IPS-15b (cell line): ENCODE results near the gene OR2T5.
"Not testable (repeated sequence)": the region's sequence is repeated elsewhere in the genome, so short reads cannot be mapped to it uniquely, and the experiment has no call there.

ENCODE experiments used
- H3K27me3 ChIP-seq: one replicate; pipeline ENCODE4 v1.6.1; 2013; ENCODE audit warnings: low read length; ENCODE audit not compliant: control insufficient read depth, insufficient read depth
- H3K36me3 ChIP-seq: one replicate; pipeline ENCODE4 v1.6.1; 2013; ENCODE audit warnings: low read length; ENCODE audit not compliant: control insufficient read depth, insufficient read depth
- H3K4me1 ChIP-seq: one replicate; pipeline ENCODE4 v1.6.1; 2013; ENCODE audit warnings: mild to moderate bottlenecking, low read length; ENCODE audit not compliant: control insufficient read depth, insufficient read depth
- H3K4me3 ChIP-seq: one replicate; pipeline ENCODE4 v1.5.1; 2013; ENCODE audit warnings: low read depth, low read length
- H3K9ac ChIP-seq: one replicate; pipeline ENCODE4 v1.6.1; 2013; ENCODE audit warnings: low read depth, mild to moderate bottlenecking, low read length
- H3K9me3 ChIP-seq: one replicate; pipeline ENCODE4 v1.6.1; 2013; ENCODE audit warnings: mild to moderate bottlenecking, low read length; ENCODE audit not compliant: control insufficient read depth, insufficient read depth

OR2T5 gene

GRCh38 chr1:248456635-248457034, 31.8 kb upstream of the OR2T5 start:
- not testable (repeated sequence) for H3K9ac ChIP-seq, H3K9me3 ChIP-seq, H3K36me3 ChIP-seq, H3K4me3 ChIP-seq, H3K27me3 ChIP-seq, H3K4me1 ChIP-seq

GRCh38 chr1:248459117-248459516, 29.3 kb upstream of the OR2T5 start:
- H3K9me3 ChIP-seq: not testable (repeated sequence)

GRCh38 chr1:248471154-248471553, 17.2 kb upstream of the OR2T5 start:
- H3K27me3 ChIP-seq: no peaks in the 10 kb centered on the region
- no peak overlapping the region for H3K9ac ChIP-seq
- H3K36me3 ChIP-seq: no peaks in the 10 kb centered on the region
- H3K4me3 ChIP-seq: no peak overlapping the region
- H3K9me3 ChIP-seq: peaks cover 11% of the 10 kb centered on the region
- no peaks in the 10 kb centered on the region for H3K4me1 ChIP-seq

More at GRCh38 chr1:248459117-248459516, 29.3 kb upstream of the OR2T5 start:
- H3K27me3 ChIP-seq, H3K9ac ChIP-seq, H3K4me3 ChIP-seq, H3K4me1 ChIP-seq, H3K36me3 ChIP-seq: not testable (repeated sequence)

DNA sequence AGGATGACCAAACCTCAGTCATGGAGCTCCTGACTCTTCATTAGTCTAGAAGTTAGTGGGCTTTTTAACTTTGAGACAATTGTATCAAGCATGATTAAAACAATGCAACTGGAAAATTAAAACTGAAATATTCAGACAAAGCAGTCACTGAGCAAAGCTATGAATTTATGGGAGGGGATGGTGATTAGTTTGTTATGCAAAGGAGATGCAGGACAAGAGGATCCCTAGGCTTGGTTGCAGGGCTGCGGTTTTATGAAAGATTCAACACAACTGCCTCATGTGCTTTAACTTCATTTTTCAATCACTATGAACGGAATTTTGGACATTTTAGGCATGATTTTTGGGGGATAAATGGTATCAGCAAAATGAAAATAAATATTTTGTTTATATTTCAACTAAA, 16.3 kb upstream of the OR2T5 start:
- H3K9me3 ChIP-seq, H3K9ac ChIP-seq, H3K4me1 ChIP-seq, H3K4me3 ChIP-seq, H3K27me3 ChIP-seq, H3K36me3 ChIP-seq: not testable (repeated sequence)

GRCh38 chr1:248473051-248473450, 15.3 kb upstream of the OR2T5 start, which contains the start of gene OR2T3:
Gene OR2T3, plus strand, starts transcription at chr1:248473351. Its CDS starts 0 bp downstream, at chr1:248473351.
- H3K27me3 ChIP-seq, H3K36me3 ChIP-seq, H3K9ac ChIP-seq, H3K4me3 ChIP-seq, H3K9me3 ChIP-seq, H3K4me1 ChIP-seq: not testable (repeated sequence)

DNA sequence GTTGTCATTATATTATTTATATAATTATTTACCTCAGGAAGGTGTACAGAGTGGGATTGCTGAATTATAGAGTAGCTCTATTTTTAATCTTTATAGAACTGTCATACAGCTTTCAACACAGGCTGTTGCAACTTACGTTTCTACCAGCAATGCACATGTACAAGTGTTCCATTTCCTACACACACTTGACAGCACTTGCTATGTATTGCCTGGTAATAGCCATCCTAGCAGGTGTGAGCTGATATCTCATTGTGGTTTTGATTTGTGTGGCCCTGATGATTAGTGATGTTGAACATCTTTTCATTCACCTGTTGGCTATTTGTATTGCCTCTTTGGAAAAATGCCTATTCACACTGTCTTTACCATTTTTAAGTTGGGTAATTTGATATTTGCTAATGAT, 12.7 kb upstream of the OR2T5 start:
- H3K4me1 ChIP-seq, H3K9me3 ChIP-seq, H3K27me3 ChIP-seq, H3K36me3 ChIP-seq, H3K9ac ChIP-seq, H3K4me3 ChIP-seq: not testable (repeated sequence)

DNA sequence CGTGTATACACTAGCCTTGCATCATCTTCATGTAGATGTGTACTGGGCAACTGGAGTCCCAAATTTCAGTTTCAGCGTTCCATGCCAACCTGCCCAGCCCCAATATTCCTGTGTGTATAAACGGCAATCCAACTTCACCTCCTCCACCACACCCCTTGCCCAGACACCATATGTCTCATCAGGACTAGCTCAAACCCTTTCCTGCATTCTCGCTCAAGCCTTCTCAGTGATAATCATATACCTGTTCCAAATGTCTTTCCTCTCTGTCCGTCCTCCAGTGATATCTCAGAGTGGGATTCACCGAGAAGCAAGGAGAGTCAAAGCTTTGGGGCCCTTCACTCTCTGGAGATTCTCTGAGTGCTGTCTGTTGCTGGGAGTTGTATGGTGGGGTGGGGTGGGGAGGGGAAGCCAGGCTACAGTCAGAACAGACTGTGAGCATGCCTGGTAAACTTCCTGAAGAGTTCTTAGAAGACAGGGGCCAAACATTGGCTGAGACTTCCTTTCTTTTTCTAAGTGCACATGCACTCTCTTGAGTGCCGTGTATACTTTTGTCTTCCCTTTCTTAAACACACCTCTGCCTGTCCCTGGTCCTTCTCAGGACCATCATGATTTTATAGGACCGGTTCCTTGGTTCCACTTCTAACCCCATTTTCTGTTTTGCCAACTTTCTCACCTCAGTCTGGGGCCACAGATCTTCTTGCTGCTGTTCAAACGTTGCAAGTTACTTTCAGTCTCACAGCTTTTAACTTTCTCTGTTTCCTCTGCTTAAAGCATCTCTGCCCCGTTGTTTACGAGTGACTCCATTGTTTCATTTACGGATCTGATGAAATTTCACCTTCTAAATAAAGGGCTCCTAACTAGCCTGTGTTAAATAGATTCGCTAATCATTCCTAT, 6.5 kb upstream of the OR2T5 start:
- not testable (repeated sequence) for H3K36me3 ChIP-seq, H3K9ac ChIP-seq, H3K9me3 ChIP-seq, H3K27me3 ChIP-seq, H3K4me1 ChIP-seq, H3K4me3 ChIP-seq

DNA sequence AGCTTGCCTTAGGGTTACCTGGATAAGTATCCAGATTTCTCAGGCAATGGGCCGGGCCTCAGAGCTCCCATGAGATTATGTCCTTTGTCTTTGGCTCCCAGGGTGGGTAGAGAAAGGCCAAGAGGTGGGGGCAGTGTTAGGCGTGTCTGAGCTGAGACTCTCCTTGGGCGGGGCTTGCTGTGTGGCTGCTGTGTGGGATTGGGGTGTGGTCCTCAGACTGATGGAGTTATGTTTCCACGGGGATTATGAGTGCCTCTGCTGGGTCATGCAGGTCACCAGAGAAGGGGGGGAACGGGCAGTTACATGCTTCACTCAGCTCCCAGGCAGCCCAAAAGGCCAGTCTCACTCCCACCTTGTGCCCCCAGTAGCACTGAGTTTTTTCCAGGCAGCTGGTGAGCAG, 8.3 kb downstream of the OR2T5 start:
- H3K27me3 ChIP-seq, H3K36me3 ChIP-seq: not testable (repeated sequence)

DNA sequence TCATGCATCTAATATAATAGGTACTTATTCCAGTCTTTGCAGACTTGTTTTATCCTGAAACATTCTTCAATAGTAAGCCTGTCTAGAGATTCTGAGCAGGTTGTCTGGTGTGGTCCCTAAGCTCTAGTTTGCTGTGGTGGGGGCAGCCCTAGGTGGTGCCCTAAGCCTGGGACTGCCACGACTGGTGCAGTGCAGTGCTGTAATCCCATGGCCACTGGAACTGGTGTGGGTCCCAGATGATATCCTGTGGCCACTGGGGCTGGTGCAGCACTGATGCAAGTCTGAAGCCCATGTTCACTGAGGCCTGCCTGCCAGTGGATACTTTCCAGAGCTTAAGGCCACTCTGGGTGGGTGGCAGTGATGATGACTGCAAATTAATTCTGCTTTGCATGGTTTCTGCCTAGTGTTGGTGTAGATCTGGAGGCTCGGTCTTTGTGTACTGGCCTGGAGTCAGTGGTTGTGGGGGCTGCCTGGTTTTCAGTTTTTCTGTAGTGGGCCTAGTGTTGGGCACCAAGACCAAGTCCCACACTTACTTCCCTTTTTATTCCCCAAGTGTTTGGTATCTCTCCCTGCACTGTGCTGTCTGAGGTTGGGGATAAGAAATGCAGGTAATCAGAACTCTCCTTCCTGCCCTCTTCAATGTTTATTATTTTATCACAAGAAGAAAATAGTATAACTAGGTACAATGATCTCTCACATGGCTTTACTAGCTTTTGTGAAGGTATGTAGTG, 12.1 kb downstream of the OR2T5 start:
- not testable (repeated sequence) for H3K4me3 ChIP-seq, H3K36me3 ChIP-seq, H3K9me3 ChIP-seq, H3K9ac ChIP-seq, H3K27me3 ChIP-seq, H3K4me1 ChIP-seq

More for the DNA sequence above, 8.3 kb downstream of the OR2T5 start:
- not testable (repeated sequence) for H3K9me3 ChIP-seq, H3K9ac ChIP-seq, H3K4me3 ChIP-seq, H3K4me1 ChIP-seq

DNA sequence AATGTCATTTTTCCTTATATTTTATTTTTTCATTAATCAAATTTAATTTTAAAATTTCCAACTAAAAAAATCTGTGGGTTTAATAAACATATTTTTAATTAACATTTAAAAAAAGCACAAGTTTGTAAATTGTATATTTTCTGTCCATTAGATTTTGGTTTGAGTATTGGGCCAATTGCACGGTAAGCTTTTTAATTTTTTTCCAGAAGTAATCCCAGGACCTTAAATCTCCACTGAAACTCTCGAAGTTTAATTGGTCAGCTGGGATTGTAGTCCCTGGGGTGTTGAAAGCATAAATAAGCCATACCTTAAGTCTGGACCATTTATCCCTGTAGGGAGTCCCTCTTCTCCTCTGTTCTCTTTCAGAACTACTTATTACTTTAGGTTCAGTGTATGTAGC, 19.4 kb downstream of the OR2T5 start, which contains the start of gene OR2G6:
OR2G6 (plus strand) TSS at position 301 of the 400 bp plus-strand sequence. CDS start 13,574 bp downstream, outside the sequence.
- not testable (repeated sequence) for H3K9me3 ChIP-seq, H3K36me3 ChIP-seq, H3K4me3 ChIP-seq, H3K4me1 ChIP-seq, H3K27me3 ChIP-seq, H3K9ac ChIP-seq

DNA sequence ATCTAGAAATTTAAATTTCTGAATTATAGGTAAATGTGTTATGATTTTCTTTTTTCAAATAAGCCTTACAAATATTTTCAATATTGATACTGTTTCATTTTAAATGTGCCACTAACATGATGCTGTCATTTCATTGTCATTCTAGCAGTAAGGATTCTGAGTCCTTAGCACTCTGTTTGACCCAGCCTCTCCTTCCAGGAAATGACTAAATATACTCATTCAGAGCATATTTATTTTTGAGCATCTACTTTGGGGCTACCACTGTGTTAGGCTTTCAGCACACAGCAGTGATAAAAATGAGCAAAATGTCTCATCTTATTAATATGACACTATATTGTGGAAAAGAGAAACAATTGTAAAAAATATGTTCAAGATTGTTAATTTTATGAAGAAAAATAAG, 21.8 kb downstream of the OR2T5 start:
- not testable (repeated sequence) for H3K27me3 ChIP-seq, H3K4me3 ChIP-seq, H3K36me3 ChIP-seq, H3K9ac ChIP-seq, H3K9me3 ChIP-seq, H3K4me1 ChIP-seq

- no peaks in the 10 kb centered on the region for H3K27me3 ChIP-seq
Observed at GRCh38 chr1:248521856-248522255, 33.5 kb downstream of the OR2T5 start.

More at GRCh38 chr1:248521856-248522255, 33.5 kb downstream of the OR2T5 start:
- Histone ChIP-seq H3K9me3 (peaks cover 5% of the 10 kb centered on the region), H3K36me3 (no peaks in the 10 kb centered on the region), H3K4me3 (no peak overlapping the region), H3K9ac (no peak overlapping the region), H3K4me1 (no peaks in the 10 kb centered on the region)
